AG10803 (cell line): ENCODE results near the gene ALS2CL.
A peak's percentile ranks its signal among the peaks of the same experiment; 100 is the strongest.

ENCODE experiments used
- DNase-seq: peaks from one replicate; pipeline ENCODE4 v3.0.0; 2010; ENCODE audit warnings: low read depth
- H3K4me3 ChIP-seq: 2 replicates; pipeline ENCODE4 v1.5.1; 2011; ENCODE audit warnings: mild to moderate bottlenecking, low read length, control low read depth
- CTCF ChIP-seq: conservative IDR thresholded peaks from 2 replicates; pipeline ENCODE4 v1.5.1; 2011; ENCODE audit warnings: mild to moderate bottlenecking, low read length, control low read depth, inconsistent platforms

ALS2CL gene

DNA sequence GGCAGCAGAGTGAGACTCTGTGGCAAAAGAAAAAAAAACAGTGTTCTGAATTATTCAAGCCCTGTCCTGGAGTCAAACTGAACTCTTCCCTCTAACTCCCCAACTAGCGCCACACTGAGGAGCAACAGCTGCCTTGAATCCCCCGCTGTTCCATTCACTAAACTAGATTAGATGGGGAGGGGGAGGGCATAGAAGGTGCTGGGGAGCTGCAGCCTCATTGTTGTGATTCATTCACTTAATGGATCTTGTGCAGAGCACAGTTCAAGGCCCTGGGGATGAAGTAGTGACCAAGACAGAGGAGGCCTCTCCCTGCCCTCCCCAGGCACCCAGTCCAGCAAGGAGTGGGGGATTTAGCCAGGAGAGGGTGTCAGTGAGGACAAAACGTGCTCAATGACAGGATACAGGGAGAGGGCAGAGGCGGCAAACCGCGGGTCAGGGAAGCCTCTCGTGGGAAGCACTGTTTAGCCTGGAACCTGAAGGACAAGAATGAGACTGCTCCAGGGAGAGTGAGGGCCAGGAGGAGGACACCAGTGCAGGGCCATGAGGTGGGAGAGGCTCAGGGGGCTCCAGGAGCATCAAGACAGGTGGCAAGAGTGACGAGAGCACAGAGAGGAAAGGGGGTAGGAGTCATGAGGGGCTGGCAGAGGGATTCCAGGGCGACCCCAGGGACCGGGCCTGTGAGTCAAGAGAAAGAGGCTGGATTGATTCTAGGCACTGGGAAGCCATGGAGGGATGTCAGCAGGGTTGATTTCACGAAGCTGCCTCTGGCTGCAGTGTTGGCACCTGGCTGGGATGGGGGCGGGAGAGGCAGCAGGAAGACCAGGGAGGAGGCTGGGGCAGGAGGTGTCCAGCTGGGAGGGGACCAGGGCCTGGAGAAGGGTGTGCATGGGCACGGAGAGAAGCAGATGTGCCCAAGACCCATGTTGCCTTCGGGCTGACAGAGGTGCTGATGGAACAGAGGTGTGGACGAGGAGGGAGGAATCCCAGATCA is 31.4 kb downstream of the ALS2CL start:
- no peak for DNase-seq
- TF ChIP-seq CTCF: no peak
- H3K4me3 ChIP-seq: no peak overlapping the region

DNA sequence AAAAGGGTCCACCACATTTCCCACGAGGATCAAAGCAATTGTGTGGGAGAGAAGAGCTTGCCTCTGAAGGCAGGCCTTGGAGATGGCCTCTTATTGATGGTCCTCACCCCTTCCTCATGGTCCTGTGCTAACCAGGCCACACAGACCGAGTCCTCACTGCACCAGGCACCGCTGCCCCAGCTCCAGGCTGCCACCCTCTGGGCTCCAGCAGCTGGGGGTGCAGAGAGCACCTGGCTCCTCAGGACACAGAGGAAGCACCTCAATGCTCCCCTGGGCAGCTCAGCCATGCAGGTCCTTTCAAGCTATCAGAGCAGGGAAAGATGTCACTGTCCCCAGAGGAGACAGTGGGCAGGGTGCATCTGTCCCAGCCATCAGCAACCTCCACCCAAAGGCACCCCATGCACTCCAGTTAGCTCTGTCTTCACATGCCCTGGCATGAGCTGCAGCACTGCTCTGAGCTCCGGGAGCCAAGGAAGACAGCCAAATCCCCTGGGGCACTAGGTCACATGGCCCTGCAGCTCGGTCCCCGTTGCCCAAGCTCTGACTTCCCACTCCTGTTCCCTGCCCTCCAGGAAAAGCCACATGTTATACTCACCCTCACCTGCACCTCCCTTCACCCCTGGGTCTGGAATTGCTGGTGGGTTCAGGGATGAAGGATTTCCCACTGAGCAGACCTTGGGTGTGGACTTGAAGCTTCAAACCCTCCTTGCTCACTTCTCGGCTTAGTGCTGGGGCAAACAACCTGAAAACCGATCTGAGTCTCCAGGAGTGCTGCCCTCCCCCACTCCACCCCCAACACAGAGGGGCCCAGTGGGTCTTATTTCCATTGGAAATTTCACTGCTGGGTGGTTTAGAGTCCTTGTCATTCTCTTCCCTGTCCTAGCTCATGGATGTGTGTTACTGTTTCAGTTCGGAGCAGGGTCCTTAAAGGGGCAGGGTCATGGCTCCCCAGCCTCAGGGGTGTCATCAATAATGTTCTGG is 32.6 kb downstream of the ALS2CL start:
- TF ChIP-seq CTCF: no peak
- no peak overlapping the region for H3K4me3 ChIP-seq
- no peak for DNase-seq

DNA sequence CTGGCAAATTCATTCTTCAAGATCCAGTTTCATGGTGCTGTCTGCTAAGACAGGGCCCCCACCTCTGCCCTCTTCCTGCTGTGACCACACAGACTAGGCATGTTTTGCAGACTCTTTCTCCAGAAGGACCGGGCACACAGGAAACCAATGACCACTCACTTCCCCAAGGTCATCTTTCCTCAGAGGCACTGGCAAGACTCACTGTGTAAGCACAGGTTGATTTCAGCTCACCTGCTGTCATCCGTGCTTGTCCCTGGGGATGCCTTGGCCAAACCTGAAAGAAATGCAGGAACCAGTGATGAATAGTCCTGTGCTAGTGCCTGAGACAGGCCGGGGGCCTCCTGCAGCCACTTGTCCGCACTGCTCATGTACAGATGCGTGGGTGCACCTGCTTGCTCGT is 33.5 kb downstream of the ALS2CL start:
- H3K4me3 ChIP-seq: no peak overlapping the region
- no peak for TF ChIP-seq CTCF
- DNase-seq: no peak

- TF ChIP-seq CTCF: no peak
- DNase-seq: no peak
- H3K4me3 ChIP-seq: no peak overlapping the region
These were observed 34.2 kb downstream of the ALS2CL start for GRCh38 chr3:46659285-46659684.

DNA sequence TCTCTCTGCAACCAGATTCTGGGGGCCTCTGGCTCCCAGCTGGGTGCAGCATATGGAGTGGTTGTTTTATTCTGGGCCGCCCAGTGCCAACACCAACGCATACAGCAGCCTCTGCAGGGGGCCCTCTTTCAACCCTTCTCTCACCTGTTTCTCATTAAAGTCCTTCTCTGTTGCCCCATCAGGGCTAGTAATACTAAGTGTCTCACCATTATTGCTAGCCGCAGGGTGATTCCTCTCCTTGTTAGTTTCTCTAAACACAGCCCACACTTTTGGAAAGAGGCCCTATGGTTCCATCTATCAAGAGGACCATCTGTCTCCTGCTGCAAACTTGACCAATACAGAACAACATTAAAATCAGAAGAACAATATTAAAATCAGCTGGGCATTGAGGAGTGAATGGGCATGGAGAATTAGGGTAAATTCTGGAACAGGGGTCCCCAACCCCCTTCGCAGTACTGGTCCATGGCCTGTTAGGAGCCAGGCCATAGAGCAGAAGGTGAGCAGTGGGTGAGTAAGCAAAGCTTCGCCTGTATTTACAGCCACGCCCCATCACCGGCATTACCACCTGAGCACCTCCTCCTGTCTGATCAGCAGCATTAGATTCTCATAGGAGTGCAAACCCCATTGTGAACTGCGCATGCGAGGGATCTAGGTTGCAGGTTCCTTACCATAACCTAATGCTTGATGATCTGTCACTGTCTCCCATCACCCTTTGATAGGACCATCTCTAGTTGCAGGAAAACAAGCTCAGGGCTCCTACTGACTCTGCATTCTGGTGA is 36.5 kb downstream of the ALS2CL start:
- DNase-seq: peak; percentile 78
- H3K4me3 ChIP-seq: no peak overlapping the region
- TF ChIP-seq CTCF: no peak

DNA sequence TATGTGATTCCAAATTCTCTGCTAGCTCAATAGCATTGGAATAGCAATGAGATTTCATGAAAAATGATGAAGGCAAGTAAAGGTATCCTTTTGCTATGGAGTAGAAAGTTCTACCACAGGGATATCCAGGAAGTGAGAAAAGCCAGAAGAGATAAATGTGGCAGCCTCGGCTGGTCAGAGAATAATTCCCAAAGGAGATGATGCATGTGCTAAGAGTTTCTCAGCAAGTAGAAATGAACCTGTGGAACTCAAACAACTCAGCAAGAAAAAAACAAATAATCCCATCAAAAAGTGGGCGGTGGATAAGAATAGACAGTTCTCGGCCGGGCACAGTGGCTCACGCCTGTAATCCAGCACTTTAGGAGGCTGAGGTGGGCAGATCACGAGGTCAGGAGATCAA is 38.2 kb downstream of the ALS2CL start:
- H3K4me3 ChIP-seq: no peak overlapping the region
- no peak for TF ChIP-seq CTCF
- DNase-seq: peak; percentile 26
